Type B pancreatic cell (in vitro differentiated cells): ENCODE results near the gene LILRB5. TPM values are rescaled to one million over a fixed set of nuclear protein-coding genes. Genes with fewer than 3 reads are reported as not detected.

Experiments used
- DNase-seq: peaks from one replicate; pipeline ENCODE4 v3.0.0; 2021; ENCODE audit warnings: mixed read lengths; ENCODE audit not compliant: unreplicated experiment; ENCODE audit errors: extremely low spot score
- H3K27ac Mint-ChIP-seq: 2 replicates; pipeline ENCODE4 v1.8.0; 2021; ENCODE audit warnings: mild to moderate bottlenecking, mixed read lengths
- H3K27me3 Mint-ChIP-seq: 2 replicates; pipeline ENCODE4 v1.8.0; 2021; ENCODE audit warnings: mixed read lengths
- H3K36me3 Mint-ChIP-seq: 2 replicates; pipeline ENCODE4 v1.8.0; 2021; ENCODE audit warnings: mixed read lengths
- H3K4me1 Mint-ChIP-seq: one replicate; pipeline ENCODE4 v1.8.0; 2021; ENCODE audit warnings: mixed read lengths; ENCODE audit not compliant: unreplicated experiment
- H3K4me3 Mint-ChIP-seq: 2 replicates; pipeline ENCODE4 v1.8.0; 2021; ENCODE audit warnings: mild to moderate bottlenecking, mixed read lengths
- H3K9me3 Mint-ChIP-seq: 2 replicates; pipeline ENCODE4 v1.8.0; 2021; ENCODE audit warnings: mixed read lengths
- CTCF ChIP-seq: fragments of 200-600 bp; sonication (generic); conservative IDR thresholded peaks from 2 replicates; pipeline ENCODE4 v1.5.0; 2021; ENCODE audit warnings: antibody characterized with exemption, mild to moderate bottlenecking
- total RNA-seq: library from RNA; stranded (reverse); gene quantifications from 2 replicates; pipeline ENCODE4 v1.2.1, GENCODE V29; 2021; ENCODE audit warnings: low replicate concordance

Gene LILRB5
- total RNA-seq, 1 donor from 2014 or later: not detected

- DNase-seq: no peak
- Mint-ChIP-seq H3K36me3 (no peaks in the 10 kb centered on the region), H3K4me1 (no peaks in the 10 kb centered on the region), H3K27me3 (peaks cover 20% of the 10 kb centered on the region), H3K27ac (no peak overlapping the region), H3K4me3 (no peak overlapping the region), H3K9me3 (no peaks in the 10 kb centered on the region)
- TF ChIP-seq CTCF: no peak
These were observed 2.7 kb downstream of the LILRB5 start for GRCh38 chr19:54254195-54254906.

- Mint-ChIP-seq H3K27me3 (peaks cover 21% of the 10 kb centered on the region), H3K9me3 (no peaks in the 10 kb centered on the region), H3K4me3 (no peak overlapping the region), H3K27ac (no peak overlapping the region), H3K4me1 (no peaks in the 10 kb centered on the region), H3K36me3 (no peaks in the 10 kb centered on the region)
- no peak for DNase-seq
- no peak for TF ChIP-seq CTCF
These were observed 3.5 kb downstream of the LILRB5 start for GRCh38 chr19:54253331-54254194.

GRCh38 chr19:54252845-54253244 is 4.2 kb downstream of the LILRB5 start:
- H3K27ac Mint-ChIP-seq: no peak overlapping the region
- DNase-seq: no peak
- H3K4me1 Mint-ChIP-seq: no peaks in the 10 kb centered on the region
- no peaks in the 10 kb centered on the region for H3K36me3 Mint-ChIP-seq
- no peaks in the 10 kb centered on the region for H3K9me3 Mint-ChIP-seq
- H3K27me3 Mint-ChIP-seq: peaks cover 23% of the 10 kb centered on the region
- TF ChIP-seq CTCF: no peak
- H3K4me3 Mint-ChIP-seq: no peak overlapping the region

- no peaks in the 10 kb centered on the region for H3K9me3 Mint-ChIP-seq
- TF ChIP-seq CTCF: no peak
- no peak overlapping the region for H3K4me3 Mint-ChIP-seq
- H3K27ac Mint-ChIP-seq: no peak overlapping the region
- H3K36me3 Mint-ChIP-seq: no peaks in the 10 kb centered on the region
- no peak for DNase-seq
- H3K27me3 Mint-ChIP-seq: peaks cover 18% of the 10 kb centered on the region
- no peaks in the 10 kb centered on the region for H3K4me1 Mint-ChIP-seq
These were observed 4.8 kb downstream of the LILRB5 start for GRCh38 chr19:54252243-54252642.

- Mint-ChIP-seq H3K27ac (no peak overlapping the region), H3K4me3 (no peak overlapping the region), H3K27me3 (peaks cover 15% of the 10 kb centered on the region), H3K36me3 (no peaks in the 10 kb centered on the region), H3K4me1 (no peaks in the 10 kb centered on the region), H3K9me3 (no peaks in the 10 kb centered on the region)
- TF ChIP-seq CTCF: no peak
- DNase-seq: no peak
These were observed 9.0 kb downstream of the LILRB5 start for GRCh38 chr19:54248016-54248601.
